ENCODE data around the gene EFCAB12. TPM values are rescaled to one million over a fixed set of nuclear protein-coding genes. Genes with fewer than 3 reads are reported as not detected.

The EFCAB12 gene
- total RNA-seq, 3 donors from 2014 or later: 0.32 to 1.3 (median 1.0) TPM

- H3K27ac ChIP-seq: no peak overlapping the region
- no peaks in the 10 kb centered on the region for H3K36me3 ChIP-seq
- intact Hi-C loops (cut with DNase I; ENCODE audit: low total_unique reads): no loop called here
- H3K9me3 ChIP-seq: no peaks in the 10 kb centered on the region
- TF ChIP-seq POLR2AphosphoS5 (IDR thresholded peaks at IDR 0.05) (no peak), POLR2A (IDR thresholded peaks at IDR 0.05) (no peak), CTCF (IDR thresholded peaks at IDR 0.05) (no peak)
- H3K27me3 ChIP-seq: no peaks in the 10 kb centered on the region
- H3K4me1 ChIP-seq: no peaks in the 10 kb centered on the region
- no peak for DNase-seq (ENCODE audit: low spot score in 2 of 2)
- no peak overlapping the region for H3K4me3 ChIP-seq
Observed at GRCh38 chr3:129358772-129359371, 69.6 kb downstream of the EFCAB12 start.

DNA sequence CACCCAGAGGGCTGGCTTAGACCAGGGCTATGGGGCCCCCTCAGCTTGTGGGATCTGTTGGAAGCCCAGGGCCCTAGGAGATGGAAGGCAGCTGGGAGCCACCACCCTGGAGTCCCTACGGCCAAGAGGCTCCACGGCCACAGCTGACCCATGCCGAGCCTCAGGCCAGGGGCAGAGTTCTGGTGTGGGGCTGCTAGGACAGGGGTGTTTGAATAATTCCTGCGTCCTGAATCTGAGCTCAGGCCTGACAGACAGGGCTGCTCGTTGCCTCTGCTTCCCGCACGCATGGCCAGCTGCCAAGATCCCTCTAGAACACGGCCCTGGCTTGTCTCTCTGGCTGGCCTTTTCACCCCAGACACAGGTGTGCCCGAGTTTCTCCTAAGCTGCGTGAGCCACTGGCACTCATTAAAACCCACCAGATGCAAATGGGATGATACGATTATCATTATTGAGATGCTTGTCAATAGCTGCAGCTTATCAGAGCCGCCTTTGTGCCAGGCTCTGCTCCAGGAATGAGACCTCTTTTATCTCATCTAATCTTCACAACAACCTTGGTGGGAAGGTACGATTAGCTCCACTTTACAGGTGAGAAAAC is 70.2 kb downstream of the EFCAB12 start:
- Histone ChIP-seq H3K9me3 (no peaks in the 10 kb centered on the region), H3K27ac (no peak overlapping the region), H3K36me3 (no peaks in the 10 kb centered on the region), H3K4me1 (no peaks in the 10 kb centered on the region), H3K27me3 (no peaks in the 10 kb centered on the region), H3K4me3 (no peak overlapping the region)
- no peak for DNase-seq (ENCODE audit: low spot score in 2 of 2)
- intact Hi-C loops (cut with DNase I; ENCODE audit: low total_unique reads): no loop called here
- TF ChIP-seq POLR2A (IDR thresholded peaks at IDR 0.05) (no peak), CTCF (IDR thresholded peaks at IDR 0.05) (no peak), POLR2AphosphoS5 (IDR thresholded peaks at IDR 0.05) (no peak)

DNA sequence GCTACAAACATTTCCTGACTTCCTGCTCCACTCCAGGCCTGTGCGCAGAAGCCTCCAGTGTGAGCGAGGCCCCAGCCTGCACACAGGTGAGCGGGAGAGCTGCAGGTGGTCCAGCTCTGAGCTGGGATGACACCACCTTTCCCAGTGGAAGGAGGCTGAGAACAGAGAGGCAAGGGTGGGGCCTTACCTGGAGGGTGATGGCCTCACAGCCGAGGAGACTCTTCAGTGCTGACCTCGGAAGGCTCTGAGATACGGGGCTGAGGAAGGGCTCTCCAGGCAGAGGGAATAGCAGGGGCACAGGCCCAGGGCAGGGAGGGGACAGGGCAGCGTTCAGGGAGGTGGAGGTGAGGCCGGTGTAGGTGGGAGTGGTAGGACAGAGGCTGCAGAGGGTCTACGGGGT is 70.8 kb downstream of the EFCAB12 start:
- TF ChIP-seq CTCF (IDR thresholded peaks at IDR 0.05) (no peak), POLR2AphosphoS5 (IDR thresholded peaks at IDR 0.05) (no peak), POLR2A (IDR thresholded peaks at IDR 0.05) (no peak)
- DNase-seq (ENCODE audit: low spot score in 2 of 2): no peak
- Histone ChIP-seq H3K4me1 (no peaks in the 10 kb centered on the region), H3K27me3 (no peaks in the 10 kb centered on the region), H3K9me3 (no peaks in the 10 kb centered on the region), H3K4me3 (no peak overlapping the region), H3K36me3 (no peaks in the 10 kb centered on the region), H3K27ac (no peak overlapping the region)
- intact Hi-C loops (cut with DNase I; ENCODE audit: low total_unique reads): no loop called here

GRCh38 chr3:129356756-129357425 is 71.5 kb downstream of the EFCAB12 start:
- H3K9me3 ChIP-seq: no peaks in the 10 kb centered on the region
- intact Hi-C loops (cut with DNase I; ENCODE audit: low total_unique reads): no loop called here
- H3K27me3 ChIP-seq: no peaks in the 10 kb centered on the region
- H3K4me1 ChIP-seq: no peaks in the 10 kb centered on the region
- no peak for DNase-seq (ENCODE audit: low spot score in 2 of 2)
- no peak for TF ChIP-seq CTCF (IDR thresholded peaks at IDR 0.05)
- no peak for TF ChIP-seq POLR2A (IDR thresholded peaks at IDR 0.05)
- no peak for TF ChIP-seq POLR2AphosphoS5 (IDR thresholded peaks at IDR 0.05)
- no peak overlapping the region for H3K27ac ChIP-seq
- no peak overlapping the region for H3K4me3 ChIP-seq
- no peaks in the 10 kb centered on the region for H3K36me3 ChIP-seq

- intact Hi-C loops (cut with DNase I; ENCODE audit: low total_unique reads): no loop called here
- no peak for TF ChIP-seq POLR2AphosphoS5 (IDR thresholded peaks at IDR 0.05)
- no peak for DNase-seq (ENCODE audit: low spot score in 2 of 2)
Observed at GRCh38 chr3:129353589-129353941, 74.9 kb downstream of the EFCAB12 start.

More at GRCh38 chr3:129353589-129353941, 74.9 kb downstream of the EFCAB12 start:
- peak overlapping the region in 1 of 2 donors; percentile 1 for H3K27ac ChIP-seq
- no peaks in the 10 kb centered on the region for H3K27me3 ChIP-seq
- H3K36me3 ChIP-seq: no peaks in the 10 kb centered on the region
- H3K4me1 ChIP-seq: no peaks in the 10 kb centered on the region
- H3K4me3 ChIP-seq: no peak overlapping the region
- H3K9me3 ChIP-seq: no peaks in the 10 kb centered on the region
